ENCODE results near the gene CALHM1. TPM values are rescaled to one million over a fixed set of nuclear protein-coding genes. Genes with fewer than 3 reads are reported as not detected.

CALHM1 gene
- total RNA-seq, 3 donors from 2014 or later = not detected

- H3K36me3 ChIP-seq (ENCODE audit: low read depth) = peaks cover 8% of the 10 kb centered on the region
- TF ChIP-seq, protein P1, sequence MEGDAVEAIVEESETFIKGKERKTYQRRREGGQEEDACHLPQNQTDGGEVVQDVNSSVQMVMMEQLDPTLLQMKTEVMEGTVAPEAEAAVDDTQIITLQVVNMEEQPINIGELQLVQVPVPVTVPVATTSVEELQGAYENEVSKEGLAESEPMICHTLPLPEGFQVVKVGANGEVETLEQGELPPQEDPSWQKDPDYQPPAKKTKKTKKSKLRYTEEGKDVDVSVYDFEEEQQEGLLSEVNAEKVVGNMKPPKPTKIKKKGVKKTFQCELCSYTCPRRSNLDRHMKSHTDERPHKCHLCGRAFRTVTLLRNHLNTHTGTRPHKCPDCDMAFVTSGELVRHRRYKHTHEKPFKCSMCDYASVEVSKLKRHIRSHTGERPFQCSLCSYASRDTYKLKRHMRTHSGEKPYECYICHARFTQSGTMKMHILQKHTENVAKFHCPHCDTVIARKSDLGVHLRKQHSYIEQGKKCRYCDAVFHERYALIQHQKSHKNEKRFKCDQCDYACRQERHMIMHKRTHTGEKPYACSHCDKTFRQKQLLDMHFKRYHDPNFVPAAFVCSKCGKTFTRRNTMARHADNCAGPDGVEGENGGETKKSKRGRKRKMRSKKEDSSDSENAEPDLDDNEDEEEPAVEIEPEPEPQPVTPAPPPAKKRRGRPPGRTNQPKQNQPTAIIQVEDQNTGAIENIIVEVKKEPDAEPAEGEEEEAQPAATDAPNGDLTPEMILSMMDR (IDR thresholded peaks at IDR 0.05) = no peak
Observed at GRCh38 chr10:103413564-103413963, 45.1 kb downstream of the CALHM1 start.

More at GRCh38 chr10:103413564-103413963, 45.1 kb downstream of the CALHM1 start:
- ATAC-seq (no peak), DNase-seq (no peak)
- Histone ChIP-seq H3K4me3 (no peak overlapping the region), H3K4me1 (ENCODE audit: low read depth) (no peaks in the 10 kb centered on the region), H3K9me3 (no peaks in the 10 kb centered on the region)
- intact Hi-C loops (cut with DNase I, micrococcal nuclease) = no loop called here

Other genes with a start within 250 kb of the CALHM1 start
- gene RPEL1, start 213.0 kb downstream of the CALHM1 start, total RNA-seq = under 1 TPM in 1 of 3 donors, not detected in 2; 0.13 TPM
- 1 to 10 TPM in 1 of 3 donors, under 1 TPM in 2; 0.34 to 6.8 (median 0.55) TPM for gene INA, start 181.8 kb downstream of the CALHM1 start, total RNA-seq
- 10 to 100 TPM in 1 of 3 donors, 1 to 10 TPM in 2; 5.2 to 10.6 (median 5.7) TPM for gene PCGF6, start 107.8 kb downstream of the CALHM1 start, total RNA-seq
- gene TAF5, start 90.9 kb downstream of the CALHM1 start, total RNA-seq = 1 to 10 TPM; 4.1 to 7.1 (median 4.4) TPM
- 100 to 1,000 TPM; 391 to 519 (median 516) TPM for gene ATP5MK, start 62.4 kb downstream of the CALHM1 start, total RNA-seq
- gene PDCD11, start 62.3 kb downstream of the CALHM1 start, total RNA-seq = 10 to 100 TPM; 22.3 to 24.5 (median 22.7) TPM
- gene CALHM2, start 6.5 kb downstream of the CALHM1 start, total RNA-seq = 10 to 100 TPM in 2 of 3 donors, 1 to 10 TPM in 1; 5.8 to 16.8 (median 12.3) TPM
- not detected for gene CALHM3, start 20.3 kb upstream of the CALHM1 start, total RNA-seq
- gene NEURL1, start 34.8 kb upstream of the CALHM1 start, total RNA-seq = 10 to 100 TPM; 15.9 to 68.7 (median 42.9) TPM

Measured in mucosa of descending colon (tissue), 3 donors.